HEK293T (cell line): ENCODE data around the gene LGALS9.
"Not testable (repeated sequence)": the region's sequence is repeated elsewhere in the genome, so short reads cannot be mapped to it uniquely, and the experiment has no call there.

Experiments used
- CTCF ChIA-PET: fragments of 350-600 bp; formaldehyde crosslinking; extraction: SDS; loops from one replicate; lab custom pipeline; 2021; ENCODE audit warnings: antibody characterized with exemption, inconsistent platforms; lab: Yijun Ruan, JAX
- POLR2A ChIA-PET: fragments of 350-600 bp; formaldehyde crosslinking; extraction: SDS; loops from one replicate; lab custom pipeline; 2020; ENCODE audit warnings: antibody characterized with exemption, inconsistent platforms; lab: Yijun Ruan, JAX
- DNase-seq: peaks from one replicate; pipeline ENCODE4 v3.0.0; 2012; ENCODE audit warnings: mixed read lengths; ENCODE audit errors: extremely low spot score
- ARNT ChIP-seq: fragments of 450-650 bp; IDR thresholded peaks from 2 replicates; pipeline ENCODE4 v1.6.1; 2017; ENCODE audit warnings: mild to moderate bottlenecking
- BHLHE40 ChIP-seq: fragments of 450-650 bp; IDR thresholded peaks from 2 replicates; pipeline ENCODE4 v1.6.1; 2016; ENCODE audit warnings: mild to moderate bottlenecking, moderate library complexity, borderline replicate concordance
- CTBP1 ChIP-seq: fragments of 450-650 bp; IDR thresholded peaks from 2 replicates; pipeline ENCODE4 v1.6.1; 2016; ENCODE audit warnings: borderline replicate concordance
- ELF4 ChIP-seq: fragments of 450-650 bp; IDR thresholded peaks from 2 replicates; pipeline ENCODE4 v1.6.1; 2017; ENCODE audit warnings: antibody characterized with exemption
- FOXA1 ChIP-seq: fragments of 450-650 bp; IDR thresholded peaks from 2 replicates; pipeline ENCODE4 v1.6.1; 2016; ENCODE audit warnings: mild to moderate bottlenecking
- FOXK2 ChIP-seq: fragments of 450-650 bp; IDR thresholded peaks from 2 replicates; pipeline ENCODE4 v1.6.1; 2016; ENCODE audit warnings: mild to moderate bottlenecking
- FOXM1 ChIP-seq: fragments of 450-650 bp; IDR thresholded peaks from 2 replicates; pipeline ENCODE4 v1.6.1; 2017; ENCODE audit warnings: mild to moderate bottlenecking, borderline replicate concordance
- HDGF ChIP-seq: fragments of 450-650 bp; IDR thresholded peaks from 2 replicates; pipeline ENCODE4 v1.6.1; 2017; ENCODE audit warnings: antibody characterized with exemption, borderline replicate concordance
- L3MBTL2 ChIP-seq: fragments of 450-650 bp; conservative IDR thresholded peaks from 2 replicates; pipeline ENCODE4 v1.6.1; 2016; ENCODE audit warnings: mild to moderate bottlenecking
- LEF1 ChIP-seq: fragments of 450-650 bp; IDR thresholded peaks from 2 replicates; pipeline ENCODE4 v1.6.1; 2017; ENCODE audit warnings: mild to moderate bottlenecking, borderline replicate concordance
- NFRKB ChIP-seq: fragments of 450-650 bp; IDR thresholded peaks from 2 replicates; pipeline ENCODE4 v1.6.1; 2016; ENCODE audit warnings: mild to moderate bottlenecking, moderate library complexity
- SP1 ChIP-seq: fragments of 450-650 bp; IDR thresholded peaks from 2 replicates; pipeline ENCODE4 v1.6.1; 2017
- SUZ12 ChIP-seq: fragments of 450-650 bp; IDR thresholded peaks from 2 replicates; pipeline ENCODE4 v1.6.1; 2016; ENCODE audit warnings: mild to moderate bottlenecking
- TARDBP ChIP-seq: fragments of 450-650 bp; IDR thresholded peaks from 2 replicates; pipeline ENCODE4 v1.6.1; 2016
- ZNF384 ChIP-seq: fragments of 450-650 bp; IDR thresholded peaks from 2 replicates; pipeline ENCODE4 v1.6.1; 2016
- TF ChIP-seq, protein P1 (sequence below): fragments of 450-650 bp; IDR thresholded peaks from 2 replicates; pipeline ENCODE4 v1.6.1; 2016

Gene LGALS9

DNA sequence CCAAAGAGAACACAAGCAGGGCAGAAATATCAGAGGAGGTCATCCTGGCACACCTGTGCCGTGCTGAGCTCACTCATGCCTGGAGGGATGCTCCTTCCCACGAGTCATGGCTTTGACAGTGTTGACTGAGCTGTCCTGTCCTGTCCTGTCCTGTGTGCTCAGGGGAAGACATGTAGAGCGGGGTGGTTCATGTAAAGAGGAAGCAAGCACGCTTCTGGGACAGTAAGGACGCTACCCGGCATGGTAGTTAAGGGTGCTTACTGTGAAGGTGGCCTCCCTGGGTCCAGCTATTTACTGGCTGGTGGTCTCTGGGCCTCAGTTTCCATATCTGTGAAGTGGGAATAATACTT, 398 bp downstream of the LGALS9 start:
- POLR2A ChIA-PET, result no interaction called here
- TF ChIP-seq FOXM1 (no peak), SUZ12 (no peak), TARDBP (no peak), FOXA1 (no peak), FOXK2 (no peak), ELF4 (no peak), HDGF (no peak)
- TF ChIP-seq, protein P1, sequence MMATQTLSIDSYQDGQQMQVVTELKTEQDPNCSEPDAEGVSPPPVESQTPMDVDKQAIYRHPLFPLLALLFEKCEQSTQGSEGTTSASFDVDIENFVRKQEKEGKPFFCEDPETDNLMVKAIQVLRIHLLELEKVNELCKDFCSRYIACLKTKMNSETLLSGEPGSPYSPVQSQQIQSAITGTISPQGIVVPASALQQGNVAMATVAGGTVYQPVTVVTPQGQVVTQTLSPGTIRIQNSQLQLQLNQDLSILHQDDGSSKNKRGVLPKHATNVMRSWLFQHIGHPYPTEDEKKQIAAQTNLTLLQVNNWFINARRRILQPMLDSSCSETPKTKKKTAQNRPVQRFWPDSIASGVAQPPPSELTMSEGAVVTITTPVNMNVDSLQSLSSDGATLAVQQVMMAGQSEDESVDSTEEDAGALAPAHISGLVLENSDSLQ, result no peak
- no peak for DNase-seq
- CTCF ChIA-PET, result no interaction called here

DNA sequence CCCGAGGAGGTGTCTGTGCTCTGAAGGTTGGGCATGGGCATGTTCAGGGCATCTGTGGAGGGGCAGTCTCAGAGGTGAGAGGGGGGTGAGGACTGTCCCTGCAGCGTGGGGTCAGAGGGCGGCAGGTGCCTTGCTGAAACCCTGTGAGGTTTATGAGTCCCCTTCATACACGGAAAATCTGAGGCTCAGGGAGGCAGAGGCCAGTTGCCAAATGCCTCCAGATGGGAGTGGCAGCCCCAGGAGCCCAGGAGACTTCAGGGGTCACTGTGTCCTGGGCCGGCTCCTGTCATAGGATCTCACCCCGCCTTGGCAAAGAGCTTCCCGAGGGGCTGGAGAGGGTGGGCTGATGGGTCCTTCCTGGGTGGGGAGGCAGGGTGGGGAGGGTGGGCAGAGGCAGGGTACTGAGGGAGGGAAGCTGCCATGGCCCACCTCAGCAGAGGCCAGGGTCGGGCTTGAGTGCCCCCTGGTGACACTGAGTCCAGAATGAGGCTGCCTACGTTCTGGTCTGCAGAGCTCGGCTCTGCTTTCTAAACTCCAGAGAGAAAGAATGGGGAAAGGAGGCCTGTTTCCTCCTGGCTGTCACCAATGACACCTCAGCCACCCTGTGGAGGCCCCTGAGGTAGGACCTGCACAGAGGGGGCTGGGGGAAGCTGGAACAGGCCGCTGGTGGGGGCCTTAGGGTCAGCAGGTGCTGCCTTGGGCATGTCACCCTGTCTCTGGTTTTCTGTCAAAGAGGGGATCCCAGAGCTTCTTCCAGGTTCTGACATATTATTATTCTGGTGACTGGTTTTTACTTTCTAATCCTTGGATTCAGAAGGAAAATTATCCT, 1.1 kb downstream of the LGALS9 start:
- TF ChIP-seq, protein P1, result no peak
- no peak for TF ChIP-seq FOXM1
- no peak for TF ChIP-seq TARDBP
- POLR2A ChIA-PET, result no interaction called here
- DNase-seq, result no peak
- CTCF ChIA-PET, result interaction anchor here (1.1 kb wide), 1 partner anchor 56 kb away, joined by 3 read pairs; no protein-coding TSS in a partner anchor

- CTCF ChIA-PET, result interaction anchor here (1.1 kb wide), 1 partner anchor 56 kb away, joined by 3 read pairs; no protein-coding TSS in a partner anchor
- not testable (repeated sequence) for DNase-seq
Observed at GRCh38 chr17:27632766-27633165, 1.8 kb downstream of the LGALS9 start.

DNA sequence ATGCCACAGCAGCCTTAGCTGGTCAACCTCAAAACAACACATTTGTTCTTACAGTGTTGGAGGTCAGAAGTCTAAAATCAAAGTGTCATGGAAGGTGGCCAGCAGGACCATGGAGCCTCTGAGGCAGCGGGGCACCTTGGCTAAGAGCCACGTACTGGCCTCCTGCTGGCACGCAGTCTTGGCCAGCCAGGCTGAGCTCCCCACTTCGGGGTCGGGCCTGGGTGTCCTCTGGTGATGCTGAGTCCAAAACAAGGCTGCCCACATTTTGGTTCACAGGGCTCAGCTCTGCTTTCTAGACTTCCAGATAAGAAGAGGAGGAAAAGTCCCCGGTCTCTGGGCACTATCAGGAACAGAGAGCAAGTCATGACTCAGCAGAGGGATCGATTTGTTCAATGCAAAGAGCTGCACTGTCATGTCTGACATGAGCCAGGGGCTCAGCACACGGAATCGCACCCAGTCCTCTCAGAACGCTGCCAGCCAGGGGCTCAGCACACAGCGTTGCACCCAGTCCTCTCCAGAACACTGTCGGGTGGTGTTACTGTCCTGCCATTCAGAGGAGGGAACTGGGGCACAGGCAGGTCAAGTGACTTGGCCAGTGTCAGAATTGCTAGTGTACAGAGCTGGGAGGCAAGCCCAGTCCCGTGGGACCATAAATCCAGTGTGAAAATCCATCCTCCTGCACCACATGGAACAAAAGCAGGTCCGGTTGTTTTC, 2.5 kb downstream of the LGALS9 start:
- no peak for TF ChIP-seq FOXA1
- TF ChIP-seq, protein P1, result no peak
- no peak for TF ChIP-seq ZNF384
- no peak for TF ChIP-seq LEF1
- no peak for TF ChIP-seq CTBP1
- no peak for TF ChIP-seq ARNT
- DNase-seq, result no peak
- ChIA-PET CTCF (no interaction called here), POLR2A (no interaction called here)

More at GRCh38 chr17:27632766-27633165, 1.8 kb downstream of the LGALS9 start:
- POLR2A ChIA-PET, result not testable (repeated sequence)

DNA sequence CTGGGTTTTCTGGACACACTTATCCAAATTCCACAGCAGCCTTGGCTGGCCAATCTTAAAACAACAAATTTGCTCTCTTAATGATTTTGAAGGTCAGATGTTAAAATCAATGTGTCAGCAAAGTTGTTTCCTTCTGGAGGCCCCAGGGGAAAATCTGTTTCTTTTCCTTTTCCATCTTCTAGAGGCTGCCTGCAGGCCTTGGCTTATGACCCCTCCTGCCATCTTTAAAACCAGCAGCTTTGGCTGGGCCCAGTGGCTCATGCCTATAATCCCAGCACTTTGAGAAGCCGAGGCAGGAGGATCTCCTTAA, 3.0 kb downstream of the LGALS9 start:
- CTCF ChIA-PET, result no interaction called here
- TF ChIP-seq FOXA1, result no peak
- no peak for TF ChIP-seq HDGF
- TF ChIP-seq SUZ12, result no peak
- no peak for TF ChIP-seq NFRKB
- TF ChIP-seq L3MBTL2, result no peak
- no peak for TF ChIP-seq FOXM1
- no peak for TF ChIP-seq ARNT
- no peak for TF ChIP-seq SP1
- TF ChIP-seq ZNF384, result no peak
- TF ChIP-seq BHLHE40, result no peak
- no peak for TF ChIP-seq TARDBP
- TF ChIP-seq, protein P1, result no peak
- no peak for TF ChIP-seq ELF4
- no peak for TF ChIP-seq CTBP1
- no peak for TF ChIP-seq FOXK2
- no peak for TF ChIP-seq LEF1
- POLR2A ChIA-PET, result no interaction called here
- no peak for DNase-seq

DNA sequence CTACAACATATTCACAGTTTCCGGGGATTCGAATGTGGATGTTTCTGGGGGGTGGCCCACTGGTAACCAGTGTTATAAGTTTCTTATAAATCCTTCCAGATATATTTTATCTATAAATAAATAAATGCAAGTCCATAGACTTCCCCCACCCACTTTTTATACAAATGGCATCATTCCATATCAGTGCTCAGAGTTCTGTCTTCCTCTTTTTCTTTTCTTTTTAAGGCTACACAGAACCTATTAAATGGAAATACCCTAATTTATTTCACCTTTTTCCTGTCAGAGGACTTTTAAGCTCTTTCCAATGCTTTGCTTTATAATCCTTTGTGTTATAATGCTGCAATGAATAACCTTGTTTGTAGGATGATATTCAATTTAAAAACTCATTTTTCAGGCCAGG, 3.8 kb downstream of the LGALS9 start:
- no peak for DNase-seq
- TF ChIP-seq TARDBP (no peak), SUZ12 (no peak), LEF1 (no peak), ELF4 (no peak), FOXM1 (no peak)
- POLR2A ChIA-PET, result no interaction called here
- CTCF ChIA-PET, result no interaction called here
